CD4-positive, alpha-beta T cell treated with Interleukin-4 for 4 hours (primary cell): Measurements from ENCODE around the gene CMTM5.
"Not testable (repeated sequence)": the region's sequence is repeated elsewhere in the genome, so short reads cannot be mapped to it uniquely, and the experiment has no call there.

Experiments
- DNase-seq: peaks from one replicate; pipeline ENCODE4 v3.0.0-alpha.2; 2020

CMTM5 gene

GRCh38 chr14:23400496-23401149, 23.8 kb downstream of the CMTM5 start:
- not testable (repeated sequence) for DNase-seq

GRCh38 chr14:23401291-23401690, 24.4 kb downstream of the CMTM5 start:
- no peak for DNase-seq

- DNase-seq = no peak
Observed at GRCh38 chr14:23402296-23403138, 25.7 kb downstream of the CMTM5 start.

GRCh38 chr14:23403139-23403438, 26.2 kb downstream of the CMTM5 start:
- no peak for DNase-seq

- no peak for DNase-seq
Observed at GRCh38 chr14:23403908-23404307, 27.1 kb downstream of the CMTM5 start.

GRCh38 chr14:23404331-23404900, 27.6 kb downstream of the CMTM5 start:
- DNase-seq = no peak

- DNase-seq = no peak
Observed at GRCh38 chr14:23405096-23405495, 28.2 kb downstream of the CMTM5 start.

GRCh38 chr14:23405516-23406025, 28.7 kb downstream of the CMTM5 start:
- DNase-seq = no peak

- no peak for DNase-seq
Observed at GRCh38 chr14:23406244-23406643, 29.4 kb downstream of the CMTM5 start.

- DNase-seq = no peak
Observed at GRCh38 chr14:23406725-23407355, 30.0 kb downstream of the CMTM5 start.

GRCh38 chr14:23407516-23408306, 30.9 kb downstream of the CMTM5 start, which contains the start of gene MYH6:
MYH6 (minus strand) TSS chr14:23408273; CDS start chr14:23407223, 1,050 bp downstream.
- no peak for DNase-seq

GRCh38 chr14:23408307-23408630, 31.4 kb downstream of the CMTM5 start:
- no peak for DNase-seq

- no peak for DNase-seq
Observed at GRCh38 chr14:23409475-23409874, 32.6 kb downstream of the CMTM5 start.

- no peak for DNase-seq
Observed at GRCh38 chr14:23409966-23410635, 33.3 kb downstream of the CMTM5 start.

GRCh38 chr14:23411563-23412525, 35.0 kb downstream of the CMTM5 start:
- no peak for DNase-seq

- no peak for DNase-seq
Observed at GRCh38 chr14:23413681-23414080, 36.8 kb downstream of the CMTM5 start.

- DNase-seq = no peak
Observed at GRCh38 chr14:23414254-23414653, 37.4 kb downstream of the CMTM5 start.

- no peak for DNase-seq
Observed at GRCh38 chr14:23414906-23415820, 38.3 kb downstream of the CMTM5 start.
